UCSD-AML1 (cell line): ENCODE results near the gene OPA3.
"Not testable (repeated sequence)": the region's sequence is repeated elsewhere in the genome, so short reads cannot be mapped to it uniquely, and the experiment has no call there.

Source experiments
- DNase-seq: peaks from one replicate; lab custom pipeline; 2025; ENCODE audit not compliant: unreplicated experiment; lab: John Stamatoyannopoulos, UW

The OPA3 gene

GRCh38 chr19:45523642-45524256 is 60.9 kb downstream of the OPA3 start:
- DNase-seq: peak; percentile 68

- no peak for DNase-seq
Measured at GRCh38 chr19:45522010-45522941, 62.3 kb downstream of the OPA3 start.

- no peak for DNase-seq
Measured at GRCh38 chr19:45518469-45518826, 66.2 kb downstream of the OPA3 start.

- DNase-seq: no peak
Measured at GRCh38 chr19:45517641-45518468, 66.7 kb downstream of the OPA3 start.

GRCh38 chr19:45517238-45517637 is 67.4 kb downstream of the OPA3 start:
- DNase-seq: no peak

GRCh38 chr19:45515807-45516401 is 68.7 kb downstream of the OPA3 start:
- no peak for DNase-seq

GRCh38 chr19:45515081-45515624 is 69.4 kb downstream of the OPA3 start:
- DNase-seq: peak; percentile 89

- no peak for DNase-seq
Measured at GRCh38 chr19:45514376-45515051, 70.1 kb downstream of the OPA3 start.

- DNase-seq: no peak
Measured at GRCh38 chr19:45512881-45513483, 71.6 kb downstream of the OPA3 start.

GRCh38 chr19:45511074-45511473 is 73.5 kb downstream of the OPA3 start:
- DNase-seq: no peak

- DNase-seq: not testable (repeated sequence)
Measured at GRCh38 chr19:45510352-45510751, 74.2 kb downstream of the OPA3 start.

- no peak for DNase-seq
Measured at GRCh38 chr19:45509692-45510015, 74.9 kb downstream of the OPA3 start.

GRCh38 chr19:45508861-45509691 is 75.5 kb downstream of the OPA3 start:
- peak; percentile 88 for DNase-seq

- DNase-seq: peak; percentile 50
Measured at GRCh38 chr19:45508417-45508860, 76.2 kb downstream of the OPA3 start.

- DNase-seq: no peak
Measured at GRCh38 chr19:45507872-45508416, 76.7 kb downstream of the OPA3 start.

GRCh38 chr19:45506989-45507871 is 77.4 kb downstream of the OPA3 start, which contains the start of gene VASP:
TSS of gene VASP (plus strand) at chr19:45507479. CDS start at chr19:45507772, 293 bp downstream.
- DNase-seq: peak; percentile 91

- DNase-seq: peak; percentile 94
Measured at GRCh38 chr19:45506246-45506988, 78.2 kb downstream of the OPA3 start.
